HUES64 (cell line): Measurements from ENCODE around the gene MYRIP.
A peak's percentile ranks its signal among the peaks of the same experiment; 100 is the strongest.
"Not testable (repeated sequence)": the region's sequence is repeated elsewhere in the genome, so short reads cannot be mapped to it uniquely, and the experiment has no call there.

Source experiments
- H3K27ac ChIP-seq: 2 replicates; pipeline ENCODE4 v1.7.0; 2013; ENCODE audit warnings: low read depth, low read length, inconsistent platforms
- H3K27me3 ChIP-seq: 2 replicates; pipeline ENCODE4 v1.6.1; 2013; ENCODE audit warnings: mild to moderate bottlenecking, low read length; ENCODE audit not compliant: insufficient read depth
- H3K36me3 ChIP-seq: 2 replicates; pipeline ENCODE4 v1.6.1; 2013; ENCODE audit warnings: mild to moderate bottlenecking, low read length; ENCODE audit not compliant: insufficient read depth
- H3K4me1 ChIP-seq: 2 replicates; pipeline ENCODE4 v1.6.1; 2013; ENCODE audit warnings: mild to moderate bottlenecking, low read length, moderate library complexity; ENCODE audit not compliant: insufficient read depth
- H3K4me3 ChIP-seq: 2 replicates; pipeline ENCODE4 v1.5.1; 2013; ENCODE audit warnings: mild to moderate bottlenecking, low read length, moderate library complexity
- H3K9ac ChIP-seq: 2 replicates; pipeline ENCODE4 v1.6.1; 2013; ENCODE audit warnings: mild to moderate bottlenecking, low read depth, low read length
- H3K9me3 ChIP-seq: 2 replicates; pipeline ENCODE4 v1.6.1; 2013; ENCODE audit warnings: low read depth, low read length; ENCODE audit not compliant: insufficient read depth
- WGBS: fragments of 150-250, 120-280 bp; methylation state at CpG from one replicate; pipeline ENCODE4 v1.1.7; 2013; ENCODE audit warnings: missing lambda C conversion rate; 5-methylcytosine and 5-hydroxymethylcytosine counted together

Gene MYRIP

DNA sequence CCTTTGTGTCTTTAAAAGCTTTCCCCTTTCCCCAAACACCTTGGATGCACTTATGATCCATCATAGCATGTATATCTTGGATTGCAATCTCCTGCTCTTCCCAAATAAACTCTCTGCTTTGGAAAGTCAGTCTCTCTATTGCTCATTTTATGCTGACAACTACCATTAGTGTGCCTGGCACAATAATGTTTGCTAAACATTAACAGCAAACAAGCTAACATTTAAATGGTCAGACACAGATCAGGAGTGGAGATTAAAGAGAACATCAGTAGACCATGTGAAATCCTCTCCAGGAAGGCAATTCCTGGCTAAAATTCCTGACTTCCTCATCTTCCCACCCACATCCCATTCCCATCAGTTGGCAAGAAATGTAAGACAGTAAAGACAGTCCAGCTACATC lies 455.8 kb downstream of the MYRIP start:
- Histone ChIP-seq H3K27ac (no peak overlapping the region), H3K9ac (no peak overlapping the region), H3K27me3 (no peaks in the 10 kb centered on the region), H3K9me3 (no peaks in the 10 kb centered on the region), H3K36me3 (no peaks in the 10 kb centered on the region), H3K4me1 (peaks cover 4% of the 10 kb centered on the region; the same call in 1 of the 2 replicates), H3K4me3 (no peak overlapping the region)

DNA sequence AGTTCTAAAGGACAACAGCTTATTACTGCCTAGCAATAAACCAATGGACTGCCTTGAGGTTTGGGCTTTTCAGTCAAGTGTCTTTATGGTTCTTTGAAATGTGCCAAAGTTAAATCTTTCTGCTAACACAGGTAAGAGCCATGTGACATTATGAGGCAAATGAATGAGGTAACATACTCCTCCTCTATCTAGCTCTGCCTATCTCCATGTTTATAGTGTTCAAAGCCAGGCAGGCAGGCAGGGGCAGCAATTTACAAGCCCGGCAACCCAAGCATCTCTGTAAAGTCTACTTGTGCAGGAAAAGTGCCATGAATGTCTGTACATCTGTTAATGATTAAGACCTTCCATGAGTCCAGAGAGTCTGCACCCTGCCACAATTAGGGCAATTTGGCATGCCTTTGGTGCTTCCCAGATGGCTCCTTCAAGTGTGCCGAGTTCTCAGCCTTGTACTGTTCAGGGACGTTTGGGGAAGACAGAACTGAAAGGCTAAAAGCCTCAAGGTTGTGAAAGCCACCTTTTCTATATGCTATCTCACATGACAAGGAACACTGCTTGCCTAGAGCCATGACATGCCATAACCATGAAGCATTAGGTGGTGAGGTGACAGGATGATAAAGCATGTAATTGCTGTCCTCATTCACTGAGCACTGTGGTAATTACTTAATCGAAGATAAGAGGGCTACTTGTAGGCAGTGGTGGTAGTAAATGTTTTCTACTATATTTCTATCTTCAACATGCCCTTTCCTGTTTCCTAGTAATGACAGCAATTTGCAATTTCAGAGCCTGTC lies 458.7 kb downstream of the MYRIP start:
- no peaks in the 10 kb centered on the region for H3K9me3 ChIP-seq
- peaks cover 4% of the 10 kb centered on the region; the same call in 1 of the 2 replicates for H3K4me1 ChIP-seq
- H3K27ac ChIP-seq: no peak overlapping the region
- H3K36me3 ChIP-seq: no peaks in the 10 kb centered on the region
- no peak overlapping the region for H3K9ac ChIP-seq
- H3K27me3 ChIP-seq: no peaks in the 10 kb centered on the region
- WGBS: 91% methylated on average over 3 of the region's 4 CpGs
- no peak overlapping the region for H3K4me3 ChIP-seq

GRCh38 chr3:40268802-40269524 lies 459.6 kb downstream of the MYRIP start:
- Histone ChIP-seq H3K4me1 (peaks cover 4% of the 10 kb centered on the region; the same call in 1 of the 2 replicates), H3K36me3 (no peaks in the 10 kb centered on the region), H3K27me3 (no peaks in the 10 kb centered on the region), H3K9ac (no peak overlapping the region), H3K27ac (no peak overlapping the region), H3K9me3 (no peaks in the 10 kb centered on the region), H3K4me3 (no peak overlapping the region)
- WGBS: 88% methylated on average over 2 of the region's 2 CpGs

- Histone ChIP-seq H3K4me3 (no peak overlapping the region), H3K9ac (no peak overlapping the region), H3K27ac (no peak overlapping the region), H3K27me3 (no peaks in the 10 kb centered on the region), H3K4me1 (no peaks in the 10 kb centered on the region), H3K36me3 (no peaks in the 10 kb centered on the region), H3K9me3 (no peaks in the 10 kb centered on the region)
- 0% methylated on average over 1 of the region's 1 CpG for WGBS
Measured at GRCh38 chr3:40278791-40279190, 469.4 kb downstream of the MYRIP start.

DNA sequence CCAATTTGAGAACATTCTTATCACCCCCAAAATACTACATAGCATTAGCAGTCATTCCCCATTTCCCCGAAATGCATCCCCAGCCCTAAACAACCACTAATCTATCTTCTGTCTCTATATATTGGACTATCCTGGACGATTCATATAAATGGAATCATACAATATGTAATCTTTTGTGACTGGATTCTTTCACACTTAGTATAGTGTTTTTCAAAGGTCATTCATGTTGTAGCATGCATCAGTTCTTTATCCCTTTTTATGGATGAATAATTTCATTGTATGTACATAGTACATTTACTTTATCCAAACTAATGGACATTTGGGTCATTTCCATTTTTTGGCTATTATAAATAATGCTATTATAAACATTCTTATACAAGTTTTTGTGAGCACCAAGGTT lies 472.6 kb downstream of the MYRIP start:
- Histone ChIP-seq H3K36me3 (no peaks in the 10 kb centered on the region), H3K9ac (no peak overlapping the region), H3K27ac (no peak overlapping the region), H3K4me3 (no peak overlapping the region), H3K4me1 (no peaks in the 10 kb centered on the region), H3K27me3 (no peaks in the 10 kb centered on the region), H3K9me3 (no peaks in the 10 kb centered on the region)
- WGBS: 92% methylated on average over 1 of the region's 2 CpGs

GRCh38 chr3:40283057-40283456 lies 473.6 kb downstream of the MYRIP start:
- H3K27me3 ChIP-seq, H3K27ac ChIP-seq, H3K9ac ChIP-seq, H3K4me3 ChIP-seq, H3K36me3 ChIP-seq, H3K9me3 ChIP-seq, H3K4me1 ChIP-seq: not testable (repeated sequence)
- WGBS: 96% methylated on average over 5 of the region's 5 CpGs

- H3K36me3 ChIP-seq: no peaks in the 10 kb centered on the region
- H3K27ac ChIP-seq: no peak overlapping the region
- peaks cover 7% of the 10 kb centered on the region for H3K9me3 ChIP-seq
- 97% methylated on average over 2 of the region's 2 CpGs for WGBS
- no peaks in the 10 kb centered on the region for H3K27me3 ChIP-seq
- H3K4me1 ChIP-seq: peaks cover 2% of the 10 kb centered on the region; the same call in 1 of the 2 replicates
- H3K4me3 ChIP-seq: no peak overlapping the region
- H3K9ac ChIP-seq: no peak overlapping the region
Measured at GRCh38 chr3:40287248-40287647, 477.8 kb downstream of the MYRIP start.

GRCh38 chr3:40290396-40290795 lies 481.0 kb downstream of the MYRIP start:
- Histone ChIP-seq H3K36me3 (no peaks in the 10 kb centered on the region), H3K4me1 (peaks cover 16% of the 10 kb centered on the region), H3K9me3 (peaks cover 7% of the 10 kb centered on the region), H3K27me3 (no peaks in the 10 kb centered on the region), H3K27ac (no peak overlapping the region), H3K9ac (no peak overlapping the region), H3K4me3 (no peak overlapping the region)
- 93% methylated on average over 6 of the region's 6 CpGs for WGBS

GRCh38 chr3:40291471-40291870 lies 482.1 kb downstream of the MYRIP start:
- Histone ChIP-seq H3K9ac (no peak overlapping the region), H3K9me3 (peaks cover 7% of the 10 kb centered on the region), H3K36me3 (no peaks in the 10 kb centered on the region), H3K27ac (no peak overlapping the region), H3K27me3 (no peaks in the 10 kb centered on the region), H3K4me1 (peaks cover 16% of the 10 kb centered on the region), H3K4me3 (no peak overlapping the region)
- WGBS: 83% methylated on average over 4 of the region's 4 CpGs

GRCh38 chr3:40292637-40293349 lies 483.4 kb downstream of the MYRIP start:
- Histone ChIP-seq H3K36me3 (no peaks in the 10 kb centered on the region), H3K27me3 (no peaks in the 10 kb centered on the region), H3K9ac (no peak overlapping the region; the same call in 1 of the 2 replicates), H3K9me3 (peaks cover 7% of the 10 kb centered on the region), H3K27ac (peak overlapping the region; percentile 76), H3K4me3 (no peak overlapping the region), H3K4me1 (peaks cover 16% of the 10 kb centered on the region)
- WGBS: 54% methylated on average over 4 of the region's 4 CpGs

- peaks cover 7% of the 10 kb centered on the region for H3K9me3 ChIP-seq
- H3K9ac ChIP-seq: no peak overlapping the region
- H3K27ac ChIP-seq: no peak overlapping the region
- H3K36me3 ChIP-seq: no peaks in the 10 kb centered on the region
- no peak overlapping the region for H3K4me3 ChIP-seq
- peaks cover 16% of the 10 kb centered on the region for H3K4me1 ChIP-seq
- no peaks in the 10 kb centered on the region for H3K27me3 ChIP-seq
- WGBS: no CpG with 5 or more reads among the region's 1 CpG
Measured at GRCh38 chr3:40294434-40294833, 485.0 kb downstream of the MYRIP start.
